NCI-H510A (cell line): ENCODE results near the gene SNRNP40.
A peak's percentile ranks its signal among the peaks of the same experiment; 100 is the strongest.
"Not testable (repeated sequence)": the region's sequence is repeated elsewhere in the genome, so short reads cannot be mapped to it uniquely, and the experiment has no call there.

Experiments
- DNase-seq: peaks from one replicate; lab custom pipeline; 2025; lab: John Stamatoyannopoulos, UW

The SNRNP40 gene

GRCh38 chr1:31282426-31282825 lies 14.2 kb downstream of the SNRNP40 start:
- not testable (repeated sequence) for DNase-seq

- no peak for DNase-seq
Measured at GRCh38 chr1:31273619-31274018, 23.0 kb downstream of the SNRNP40 start.

DNA sequence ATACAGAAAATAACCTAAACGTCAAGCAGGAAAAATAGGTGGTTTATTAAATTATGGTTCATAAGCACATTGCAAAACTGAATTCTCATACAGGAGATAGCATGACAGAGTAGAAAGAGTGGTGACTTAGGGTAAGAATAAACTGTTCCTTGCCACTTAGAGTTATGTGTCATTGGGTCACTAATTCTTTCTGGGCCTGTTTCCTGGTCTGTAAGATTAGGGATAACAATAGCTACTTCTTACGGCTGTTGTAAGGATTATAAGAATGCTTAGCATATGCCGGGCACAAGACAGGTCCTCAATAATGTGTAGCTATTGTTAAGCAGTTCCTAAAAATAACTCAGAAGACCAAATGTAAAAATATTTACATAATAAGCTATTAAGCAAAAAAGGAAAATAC lies 24.2 kb downstream of the SNRNP40 start:
- no peak for DNase-seq

DNA sequence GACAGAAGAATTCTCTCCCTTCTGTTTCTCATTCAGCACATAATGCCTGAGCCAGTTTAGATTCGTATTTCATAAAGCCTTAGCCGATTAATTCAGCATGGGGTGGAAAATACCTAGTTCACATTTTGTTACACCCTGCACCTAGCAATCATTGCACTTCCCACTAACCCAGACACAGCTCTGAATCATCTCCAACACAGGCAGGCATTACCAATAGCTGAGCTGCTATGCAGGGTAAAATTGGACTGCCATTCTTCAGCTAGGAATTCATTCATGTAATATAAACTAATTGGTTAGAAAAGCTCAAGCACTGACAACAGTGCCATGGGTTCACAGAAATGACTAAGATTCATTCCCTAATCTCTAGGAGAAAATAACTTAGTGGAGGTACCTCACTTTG lies 30.0 kb downstream of the SNRNP40 start:
- no peak for DNase-seq

- DNase-seq: no peak
Measured at GRCh38 chr1:31264790-31265386, 31.7 kb downstream of the SNRNP40 start.

DNA sequence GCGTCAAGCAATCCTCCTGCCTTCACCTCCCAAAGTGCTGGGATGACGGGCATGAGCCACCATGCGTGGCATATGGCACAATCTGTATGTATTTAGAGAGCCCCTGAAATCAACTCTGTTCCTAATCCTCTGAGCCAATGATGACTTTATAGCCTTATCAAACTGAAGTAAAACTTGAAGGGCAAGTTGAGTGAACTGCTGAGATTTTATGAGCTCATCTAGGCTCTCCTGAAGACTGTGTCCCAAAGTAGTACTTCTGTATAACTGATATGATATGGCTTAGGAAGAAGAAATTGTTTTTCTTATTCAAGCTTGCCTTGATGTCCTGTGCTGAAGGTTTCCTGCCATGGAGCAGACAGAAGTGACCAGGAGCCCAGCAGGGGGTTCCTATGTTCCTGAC lies 33.2 kb downstream of the SNRNP40 start:
- no peak for DNase-seq

GRCh38 chr1:31262393-31262792 lies 34.2 kb downstream of the SNRNP40 start:
- DNase-seq: not testable (repeated sequence)

- no peak for DNase-seq
Measured at GRCh38 chr1:31261916-31262315, 34.7 kb downstream of the SNRNP40 start.

GRCh38 chr1:31259746-31260145 lies 36.8 kb downstream of the SNRNP40 start:
- DNase-seq: no peak

GRCh38 chr1:31258581-31258980 lies 38.0 kb downstream of the SNRNP40 start:
- no peak for DNase-seq

DNA sequence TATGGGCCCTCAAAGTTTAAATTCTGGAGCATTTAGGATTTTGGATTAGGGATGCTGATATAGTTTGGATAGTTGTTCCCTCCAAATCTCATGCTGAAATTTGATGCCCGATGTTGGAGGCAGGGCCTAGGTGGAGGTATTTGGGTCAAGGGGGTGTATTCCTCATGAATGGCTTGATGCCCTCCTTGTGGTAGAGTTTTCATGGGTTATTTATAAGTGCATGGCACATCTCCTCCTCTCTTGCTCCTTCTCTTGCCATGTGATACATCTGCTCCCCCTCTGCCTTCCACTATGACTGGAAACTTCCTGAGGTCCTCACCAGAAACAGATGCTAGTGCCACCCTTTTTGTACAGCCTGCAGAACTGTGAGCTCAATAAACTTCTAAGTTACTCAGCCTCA lies 39.4 kb downstream of the SNRNP40 start:
- no peak for DNase-seq

DNA sequence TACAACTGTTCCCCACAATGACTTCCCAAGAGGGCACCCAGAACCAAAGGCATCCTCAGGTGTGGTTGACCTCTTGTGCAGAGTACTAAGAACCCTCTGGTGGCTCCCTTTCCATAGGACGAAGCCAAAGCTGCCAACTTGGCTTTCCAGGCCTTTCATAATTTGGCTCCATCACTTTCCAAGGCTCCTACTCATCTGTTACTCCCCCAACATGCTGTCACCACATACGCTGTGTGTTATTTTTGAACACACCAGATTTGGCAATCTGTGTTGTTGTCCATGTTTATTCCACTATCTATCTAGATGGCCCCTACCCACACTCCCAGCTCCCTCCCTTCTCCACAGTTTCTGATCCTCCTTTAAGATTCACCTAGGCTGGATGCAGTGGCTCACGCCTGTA lies 46.7 kb downstream of the SNRNP40 start:
- no peak for DNase-seq

GRCh38 chr1:31248276-31248675 lies 48.3 kb downstream of the SNRNP40 start:
- DNase-seq: no peak

GRCh38 chr1:31244326-31244725 lies 52.3 kb downstream of the SNRNP40 start:
- DNase-seq: no peak

GRCh38 chr1:31243501-31244286 lies 52.9 kb downstream of the SNRNP40 start:
- no peak for DNase-seq

DNA sequence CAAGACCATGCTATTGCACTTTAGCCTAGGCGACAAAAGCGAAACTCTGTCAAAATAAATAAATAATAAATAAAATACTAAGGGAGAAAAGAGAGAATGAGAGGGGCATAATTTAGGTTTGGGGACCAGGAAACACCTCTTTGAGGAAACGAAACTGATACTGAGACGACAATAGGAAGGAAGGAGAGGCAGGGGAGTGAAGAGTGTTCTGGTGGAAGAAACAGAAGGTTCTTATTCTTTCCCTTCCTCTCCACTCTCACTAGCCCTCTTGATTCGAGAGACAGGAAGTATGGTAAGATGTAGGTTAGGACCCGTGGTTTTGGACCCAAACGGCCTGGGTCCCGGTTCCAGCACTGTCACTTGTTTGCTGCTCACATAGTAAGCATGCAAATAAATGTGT lies 55.3 kb downstream of the SNRNP40 start:
- DNase-seq: no peak

DNA sequence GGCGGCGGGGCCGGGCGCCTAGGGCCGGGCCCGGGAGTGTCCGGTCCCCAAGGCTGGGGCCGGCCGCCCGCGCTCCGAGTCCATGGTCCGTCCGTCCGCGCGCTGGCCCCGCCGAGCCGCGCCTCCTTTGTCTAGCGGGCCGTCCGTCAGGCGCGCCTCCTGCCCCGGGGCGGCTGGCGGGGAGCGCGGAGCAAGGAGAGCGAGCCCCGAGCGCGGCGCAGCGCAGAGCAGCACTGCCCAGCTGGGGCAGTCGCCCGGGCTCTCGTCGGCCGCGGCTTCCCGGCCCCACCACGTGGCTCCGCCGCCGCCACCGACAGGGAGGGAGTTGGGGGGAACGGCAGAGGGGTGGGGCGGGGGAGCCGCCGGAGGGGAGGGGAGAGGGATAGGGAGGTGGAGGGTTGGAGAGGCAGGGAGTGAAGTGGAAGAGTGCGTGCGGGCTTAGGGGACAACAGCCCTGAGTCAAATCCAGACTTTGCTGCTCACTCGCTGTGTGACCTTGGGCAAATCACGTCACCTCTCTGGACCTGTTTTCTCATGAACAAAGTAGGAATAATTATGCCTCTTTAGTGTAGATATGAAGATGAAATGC lies 56.8 kb downstream of the SNRNP40 start, which contains the start of gene NKAIN1:
NKAIN1 (minus strand) TSS at position 235 of the 589 bp plus-strand sequence. CDS start 340 bp downstream, outside the sequence.
- DNase-seq: peak; percentile 47

DNA sequence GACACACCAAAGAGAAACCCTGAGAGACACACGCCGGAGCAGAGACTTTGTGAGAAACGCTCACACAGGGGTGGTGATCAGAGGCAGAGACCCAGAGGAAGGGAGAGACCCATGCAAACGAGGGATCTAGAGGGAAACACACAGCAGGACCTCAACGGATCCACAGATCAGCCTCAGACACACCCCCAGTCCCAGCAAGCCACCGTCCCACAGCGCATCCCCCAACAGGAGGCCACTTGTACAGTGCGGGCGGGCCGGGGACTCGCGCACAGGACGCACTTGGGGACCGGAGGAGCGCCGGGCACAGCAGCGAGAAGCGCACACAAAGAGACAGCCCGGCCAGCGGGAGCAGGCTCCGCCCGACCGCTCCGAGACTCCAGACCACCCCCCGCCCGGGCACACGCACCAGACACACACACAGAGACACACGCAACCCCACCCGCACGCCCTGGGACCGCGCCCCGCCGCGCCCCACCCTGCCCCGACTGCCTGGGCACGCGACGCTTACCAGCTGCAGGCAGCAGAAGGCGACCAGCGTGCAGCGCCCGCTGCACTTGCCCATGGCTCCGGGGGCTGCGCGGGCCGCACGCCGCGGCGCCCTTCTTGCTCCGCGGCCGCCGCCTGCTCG lies 57.5 kb downstream of the SNRNP40 start:
- DNase-seq: no peak

GRCh38 chr1:31238612-31238985 lies 58.0 kb downstream of the SNRNP40 start:
- DNase-seq: no peak

DNA sequence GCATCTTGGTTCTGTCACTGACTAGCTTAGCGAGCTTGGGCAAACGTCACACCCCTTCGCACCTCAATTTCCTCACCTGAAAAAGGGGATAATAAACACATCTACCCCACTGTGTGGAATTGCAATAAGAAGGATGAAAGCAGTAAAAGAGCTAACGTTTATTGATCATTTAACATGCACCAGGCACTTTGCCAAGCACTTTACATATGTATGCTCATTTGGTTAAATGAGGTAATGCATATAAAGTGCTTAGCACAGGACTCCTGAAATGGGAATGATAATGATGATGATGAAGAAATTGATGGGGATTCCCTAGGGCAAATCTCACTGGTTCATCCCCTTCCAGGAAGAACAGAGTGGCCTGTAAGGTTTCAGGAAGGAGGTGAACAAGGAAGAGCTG lies 61.7 kb downstream of the SNRNP40 start:
- no peak for DNase-seq

- DNase-seq: no peak
Measured at GRCh38 chr1:31234123-31234708, 62.4 kb downstream of the SNRNP40 start.

- DNase-seq: no peak
Measured at GRCh38 chr1:31232689-31233088, 63.9 kb downstream of the SNRNP40 start.
